ENCODE data around the gene DLK2. TPM values are rescaled to one million over a fixed set of nuclear protein-coding genes. Genes with fewer than 3 reads are reported as not detected.
A peak's percentile ranks its signal among the peaks of the same experiment; 100 is the strongest.

The DLK2 gene
- total RNA-seq, 2 experiments from 2014 or later: not detected

DNA sequence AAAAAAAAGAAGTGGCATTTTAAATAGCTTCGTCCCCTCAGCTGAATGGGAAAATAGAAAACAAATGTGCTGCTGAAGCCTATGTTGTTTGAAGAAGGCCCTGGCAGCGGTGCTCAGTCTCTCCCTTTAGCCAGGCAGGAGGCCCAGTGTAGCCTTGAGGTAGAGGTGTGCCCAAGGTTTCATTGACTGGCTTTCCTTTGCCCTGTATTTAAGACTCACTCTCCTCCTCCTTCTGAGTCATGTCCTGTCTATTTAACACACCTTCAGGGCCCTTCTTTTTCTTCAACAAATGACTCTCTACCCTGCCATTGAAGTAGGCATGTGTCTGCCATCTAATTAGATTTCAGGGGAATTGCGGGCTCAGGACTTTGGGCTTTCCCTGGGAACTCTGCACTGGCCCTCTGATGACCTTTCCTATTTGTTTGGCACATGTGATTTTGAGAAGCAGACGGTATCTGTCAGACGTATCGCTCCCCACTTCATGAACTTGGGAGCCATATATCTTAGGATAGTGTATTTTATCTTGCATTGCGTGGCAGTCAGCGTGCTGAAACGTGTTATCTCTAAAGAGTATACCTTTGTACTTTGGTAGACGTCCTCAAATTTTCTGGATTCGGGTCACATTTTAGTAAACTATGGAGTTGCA, 26.4 kb upstream of the DLK2 start:
- Histone ChIP-seq H3K4me1 (ENCODE audit: insufficient read depth, low read length, poor library complexity, severe bottlenecking) (peaks cover 16% of the 10 kb centered on the region), H3K4me2 (ENCODE audit: low read length) (no peak overlapping the region), H3K9me2 (ENCODE audit: insufficient read depth, low read length) (no peaks in the 10 kb centered on the region), H4K20me1 (ENCODE audit: insufficient read depth, low read length) (no peaks in the 10 kb centered on the region), H3K4me3 (ENCODE audit: low read depth, low read length, poor library complexity, severe bottlenecking) (no peak overlapping the region), H2AFZ (ENCODE audit: low read length) (no peak overlapping the region), H3K79me2 (ENCODE audit: insufficient read depth, low read depth, low read length) (peaks cover 8% of the 10 kb centered on the region; the same call in 1 of the 2 replicates), H3K36me3 (ENCODE audit: insufficient read depth, low read length) (peaks cover 4% of the 10 kb centered on the region; the same call in 1 of the 2 replicates), H3K9me3 (ENCODE audit: low read length) (no peaks in the 10 kb centered on the region), H3K27ac (ENCODE audit: low read depth, low read length, poor library complexity, severe bottlenecking) (no peak overlapping the region)
- ChIA-PET POLR2A (no interaction called here), CTCF (ENCODE audit: unreplicated experiment) (no interaction called here)
- intact Hi-C loops (cut with micrococcal nuclease; ENCODE audit: unreplicated experiment): no loop called here
- BruUV-seq (replicated peaks): TSS peak; percentile 24
- DNase-seq (ENCODE audit: low spot score): no peak
- TF ChIP-seq, protein P1, sequence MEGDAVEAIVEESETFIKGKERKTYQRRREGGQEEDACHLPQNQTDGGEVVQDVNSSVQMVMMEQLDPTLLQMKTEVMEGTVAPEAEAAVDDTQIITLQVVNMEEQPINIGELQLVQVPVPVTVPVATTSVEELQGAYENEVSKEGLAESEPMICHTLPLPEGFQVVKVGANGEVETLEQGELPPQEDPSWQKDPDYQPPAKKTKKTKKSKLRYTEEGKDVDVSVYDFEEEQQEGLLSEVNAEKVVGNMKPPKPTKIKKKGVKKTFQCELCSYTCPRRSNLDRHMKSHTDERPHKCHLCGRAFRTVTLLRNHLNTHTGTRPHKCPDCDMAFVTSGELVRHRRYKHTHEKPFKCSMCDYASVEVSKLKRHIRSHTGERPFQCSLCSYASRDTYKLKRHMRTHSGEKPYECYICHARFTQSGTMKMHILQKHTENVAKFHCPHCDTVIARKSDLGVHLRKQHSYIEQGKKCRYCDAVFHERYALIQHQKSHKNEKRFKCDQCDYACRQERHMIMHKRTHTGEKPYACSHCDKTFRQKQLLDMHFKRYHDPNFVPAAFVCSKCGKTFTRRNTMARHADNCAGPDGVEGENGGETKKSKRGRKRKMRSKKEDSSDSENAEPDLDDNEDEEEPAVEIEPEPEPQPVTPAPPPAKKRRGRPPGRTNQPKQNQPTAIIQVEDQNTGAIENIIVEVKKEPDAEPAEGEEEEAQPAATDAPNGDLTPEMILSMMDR (conservative IDR thresholded peaks at IDR 0.05; ENCODE audit: low read length): no peak

DNA sequence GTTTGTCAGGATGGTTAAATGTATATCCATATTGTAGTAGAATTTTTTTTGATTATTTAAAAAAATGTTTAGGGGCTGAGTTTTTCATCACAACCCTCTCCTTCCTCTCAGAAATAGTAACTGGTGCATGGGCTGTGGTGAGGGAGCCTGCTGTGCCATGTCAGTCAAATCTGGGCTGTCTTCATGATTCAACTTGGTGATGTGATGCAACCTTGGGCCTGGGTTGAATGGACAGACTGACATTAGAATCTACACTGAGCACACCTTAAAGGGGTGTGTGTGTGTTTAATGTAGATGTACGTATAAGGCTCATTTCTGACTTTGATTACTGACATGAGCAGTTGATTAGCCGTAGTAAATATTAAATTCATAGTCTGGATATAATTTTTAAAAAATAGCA, 25.7 kb upstream of the DLK2 start:
- H3K4me3 ChIP-seq (ENCODE audit: low read depth, low read length, poor library complexity, severe bottlenecking): no peak overlapping the region
- TF ChIP-seq, protein P1 (conservative IDR thresholded peaks at IDR 0.05; ENCODE audit: low read length): no peak
- no peak for TF ChIP-seq EZH2phosphoT487 (IDR thresholded peaks at IDR 0.05; ENCODE audit: borderline replicate concordance, low read depth, low read length)
- CTCF ChIA-PET (ENCODE audit: unreplicated experiment): no interaction called here
- no peaks in the 10 kb centered on the region for H4K20me1 ChIP-seq (ENCODE audit: insufficient read depth, low read length)
- H3K4me1 ChIP-seq (ENCODE audit: insufficient read depth, low read length, poor library complexity, severe bottlenecking): peaks cover 18% of the 10 kb centered on the region
- intact Hi-C loops (cut with micrococcal nuclease; ENCODE audit: unreplicated experiment): no loop called here
- no TSS peak for BruUV-seq (replicated peaks)
- POLR2A ChIA-PET: no interaction called here
- H3K36me3 ChIP-seq (ENCODE audit: insufficient read depth, low read length): peaks cover 4% of the 10 kb centered on the region; the same call in 1 of the 2 replicates
- H3K4me2 ChIP-seq (ENCODE audit: low read length): no peak overlapping the region
- H2AFZ ChIP-seq (ENCODE audit: low read length): no peak overlapping the region
- no peaks in the 10 kb centered on the region for H3K9me3 ChIP-seq (ENCODE audit: low read length)
- H3K79me2 ChIP-seq (ENCODE audit: insufficient read depth, low read depth, low read length): peaks cover 8% of the 10 kb centered on the region; the same call in 1 of the 2 replicates
- DNase-seq (ENCODE audit: low spot score): no peak
- H3K27ac ChIP-seq (ENCODE audit: low read depth, low read length, poor library complexity, severe bottlenecking): no peak overlapping the region
- H3K9me2 ChIP-seq (ENCODE audit: insufficient read depth, low read length): no peaks in the 10 kb centered on the region

DNA sequence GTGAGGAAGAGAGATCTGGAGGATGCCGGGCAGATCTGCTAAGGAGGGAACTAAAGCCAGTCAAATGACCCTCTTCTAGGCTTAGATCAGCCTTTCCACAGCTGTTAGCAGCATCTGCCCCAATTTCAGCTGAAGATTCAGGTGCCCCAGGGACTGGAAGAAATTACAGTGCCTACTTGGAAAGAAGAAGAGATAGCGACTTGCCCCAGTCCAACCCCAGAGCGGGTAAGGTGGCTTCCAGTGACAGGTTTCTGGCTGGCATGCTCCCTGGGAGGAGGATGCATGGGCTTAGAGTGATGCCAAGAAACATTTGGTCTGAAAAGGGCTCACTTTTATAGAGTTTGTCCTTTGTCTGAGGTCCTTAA, 22.6 kb upstream of the DLK2 start:
- no peaks in the 10 kb centered on the region for H4K20me1 ChIP-seq (ENCODE audit: insufficient read depth, low read length)
- DNase-seq (ENCODE audit: low spot score): peak; percentile 17
- peak overlapping the region; percentile 96 for H2AFZ ChIP-seq (ENCODE audit: low read length)
- no peaks in the 10 kb centered on the region for H3K9me3 ChIP-seq (ENCODE audit: low read length)
- POLR2A ChIA-PET: interaction anchor here (0.7 to 2.1 kb wide), 9 partner anchors 8 to 108 kb away, joined by 3 to 6 read pairs (median 3); partner anchors contain the start of gene ZNF318
- peak overlapping the region; percentile 82 for H3K4me3 ChIP-seq (ENCODE audit: low read depth, low read length, poor library complexity, severe bottlenecking)
- TF ChIP-seq, protein P1 (conservative IDR thresholded peaks at IDR 0.05; ENCODE audit: low read length): no peak
- TF ChIP-seq EZH2phosphoT487 (IDR thresholded peaks at IDR 0.05; ENCODE audit: borderline replicate concordance, low read depth, low read length): no peak
- H3K79me2 ChIP-seq (ENCODE audit: insufficient read depth, low read depth, low read length): peaks cover 8% of the 10 kb centered on the region; the same call in 1 of the 2 replicates
- no peaks in the 10 kb centered on the region for H3K36me3 ChIP-seq (ENCODE audit: insufficient read depth, low read length)
- H3K4me2 ChIP-seq (ENCODE audit: low read length): peak overlapping the region; percentile 89
- no TSS peak for BruUV-seq (replicated peaks)
- CTCF ChIA-PET (ENCODE audit: unreplicated experiment): no interaction called here
- no peaks in the 10 kb centered on the region for H3K9me2 ChIP-seq (ENCODE audit: insufficient read depth, low read length)
- intact Hi-C loops (cut with micrococcal nuclease; ENCODE audit: unreplicated experiment): loop anchor here (5.0 kb wide), 1 partner anchor 306 kb away; the partner anchor contains the start of gene SRF
- H3K27ac ChIP-seq (ENCODE audit: low read depth, low read length, poor library complexity, severe bottlenecking): no peak overlapping the region
- H3K4me1 ChIP-seq (ENCODE audit: insufficient read depth, low read length, poor library complexity, severe bottlenecking): peaks cover 18% of the 10 kb centered on the region

Measured in OCI-LY7 (cell line).